Measurements from ENCODE around the gene SERPINA4.

Gene SERPINA4

GRCh38 chr14:94614802-94615201, 53.6 kb downstream of the SERPINA4 start:
- no peak for ATAC-seq
- TF ChIP-seq GLIS3 (CRISPR knock-in tag; IDR thresholded peaks at IDR 0.05): no peak
- no peak for TF ChIP-seq ARNTL (CRISPR knock-in tag; IDR thresholded peaks at IDR 0.05; ENCODE audit: borderline replicate concordance, low read depth)

DNA sequence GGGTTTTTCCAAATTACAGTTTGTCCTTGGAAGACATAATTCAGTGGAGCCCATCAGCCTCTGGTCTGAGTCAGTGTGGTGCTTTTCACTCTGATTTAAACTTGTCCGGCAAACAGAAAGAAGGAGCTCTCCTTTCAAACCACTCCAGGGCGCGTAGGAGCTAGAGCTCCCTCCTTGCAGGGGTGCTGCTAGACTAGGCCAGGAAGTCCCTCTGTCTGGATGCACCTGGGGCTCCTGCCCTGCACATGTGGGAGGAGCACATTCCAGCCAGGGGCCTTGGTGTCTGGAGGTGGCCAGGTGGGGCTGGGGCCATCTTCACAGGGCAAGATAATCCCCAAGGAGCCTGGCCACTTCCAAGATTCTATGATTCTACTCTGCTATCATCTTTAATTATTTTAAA, 54.0 kb downstream of the SERPINA4 start:
- ATAC-seq: no peak
- no peak for TF ChIP-seq CSDC2 (CRISPR knock-in tag; IDR thresholded peaks at IDR 0.05)

DNA sequence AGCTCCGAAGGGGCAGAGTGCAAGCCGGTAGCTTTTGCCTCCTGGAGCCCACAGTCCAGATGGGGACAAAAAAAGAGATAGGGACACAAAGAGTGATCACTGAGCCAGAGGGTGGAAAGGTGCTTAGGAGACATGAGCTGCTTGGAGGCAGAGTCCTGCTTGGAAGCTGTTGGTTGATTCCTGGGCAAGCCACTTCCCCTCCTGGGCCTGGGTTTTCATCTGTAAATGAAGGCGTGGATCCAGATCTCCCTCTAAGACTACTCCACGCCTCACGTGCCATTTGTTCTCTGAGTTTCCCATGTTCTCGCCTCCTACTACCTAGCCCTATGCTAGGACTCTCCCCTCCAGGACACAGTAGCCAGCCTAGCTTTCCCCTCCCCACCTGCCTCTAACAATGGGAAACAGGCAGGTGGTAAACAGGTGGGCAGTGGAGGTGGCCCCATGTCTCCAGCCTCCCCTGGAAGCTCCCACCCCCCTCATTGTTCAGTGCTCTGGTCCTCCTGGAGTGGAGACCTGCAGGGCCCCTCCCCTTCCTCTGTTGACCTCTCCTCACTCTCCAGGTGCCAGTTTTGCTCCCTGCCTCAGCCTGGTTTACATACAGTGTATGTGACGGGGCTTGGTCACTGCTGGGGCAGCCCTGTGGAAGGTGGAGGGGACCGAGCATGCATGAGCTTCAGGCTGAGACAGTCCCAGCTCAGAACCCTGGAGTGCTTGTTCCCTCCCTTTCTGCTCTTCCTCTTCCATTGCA, 54.8 kb downstream of the SERPINA4 start:
- ATAC-seq: no peak
- TF ChIP-seq SNAI2 (CRISPR knock-in tag; IDR thresholded peaks at IDR 0.05) (no peak), CSRNP3 (CRISPR knock-in tag; IDR thresholded peaks at IDR 0.05) (no peak), ZNF70 (CRISPR knock-in tag; IDR thresholded peaks at IDR 0.05) (no peak), TCF4 (CRISPR knock-in tag; IDR thresholded peaks at IDR 0.05; ENCODE audit: borderline replicate concordance) (no peak), POU6F1 (CRISPR knock-in tag; IDR thresholded peaks at IDR 0.05; ENCODE audit: borderline replicate concordance, low read depth) (no peak), ZFP30 (CRISPR knock-in tag; IDR thresholded peaks at IDR 0.05) (no peak), ISL1 (CRISPR knock-in tag; IDR thresholded peaks at IDR 0.05) (no peak), PPARA (CRISPR knock-in tag; IDR thresholded peaks at IDR 0.05; ENCODE audit: borderline replicate concordance) (no peak), ZNF8 (CRISPR knock-in tag; IDR thresholded peaks at IDR 0.05) (no peak), RARB (CRISPR knock-in tag; IDR thresholded peaks at IDR 0.05) (no peak), CSDC2 (CRISPR knock-in tag; IDR thresholded peaks at IDR 0.05) (no peak), ESRRG (CRISPR knock-in tag; IDR thresholded peaks at IDR 0.05) (no peak), ZFP3 (CRISPR knock-in tag; IDR thresholded peaks at IDR 0.05) (no peak), BACH2 (CRISPR knock-in tag; IDR thresholded peaks at IDR 0.05; ENCODE audit: borderline replicate concordance) (no peak)
- TF ChIP-seq, protein P1, sequence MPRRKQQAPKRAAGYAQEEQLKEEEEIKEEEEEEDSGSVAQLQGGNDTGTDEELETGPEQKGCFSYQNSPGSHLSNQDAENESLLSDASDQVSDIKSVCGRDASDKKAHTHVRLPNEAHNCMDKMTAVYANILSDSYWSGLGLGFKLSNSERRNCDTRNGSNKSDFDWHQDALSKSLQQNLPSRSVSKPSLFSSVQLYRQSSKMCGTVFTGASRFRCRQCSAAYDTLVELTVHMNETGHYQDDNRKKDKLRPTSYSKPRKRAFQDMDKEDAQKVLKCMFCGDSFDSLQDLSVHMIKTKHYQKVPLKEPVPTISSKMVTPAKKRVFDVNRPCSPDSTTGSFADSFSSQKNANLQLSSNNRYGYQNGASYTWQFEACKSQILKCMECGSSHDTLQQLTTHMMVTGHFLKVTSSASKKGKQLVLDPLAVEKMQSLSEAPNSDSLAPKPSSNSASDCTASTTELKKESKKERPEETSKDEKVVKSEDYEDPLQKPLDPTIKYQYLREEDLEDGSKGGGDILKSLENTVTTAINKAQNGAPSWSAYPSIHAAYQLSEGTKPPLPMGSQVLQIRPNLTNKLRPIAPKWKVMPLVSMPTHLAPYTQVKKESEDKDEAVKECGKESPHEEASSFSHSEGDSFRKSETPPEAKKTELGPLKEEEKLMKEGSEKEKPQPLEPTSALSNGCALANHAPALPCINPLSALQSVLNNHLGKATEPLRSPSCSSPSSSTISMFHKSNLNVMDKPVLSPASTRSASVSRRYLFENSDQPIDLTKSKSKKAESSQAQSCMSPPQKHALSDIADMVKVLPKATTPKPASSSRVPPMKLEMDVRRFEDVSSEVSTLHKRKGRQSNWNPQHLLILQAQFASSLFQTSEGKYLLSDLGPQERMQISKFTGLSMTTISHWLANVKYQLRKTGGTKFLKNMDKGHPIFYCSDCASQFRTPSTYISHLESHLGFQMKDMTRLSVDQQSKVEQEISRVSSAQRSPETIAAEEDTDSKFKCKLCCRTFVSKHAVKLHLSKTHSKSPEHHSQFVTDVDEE (CRISPR knock-in tag; IDR thresholded peaks at IDR 0.05): no peak

DNA sequence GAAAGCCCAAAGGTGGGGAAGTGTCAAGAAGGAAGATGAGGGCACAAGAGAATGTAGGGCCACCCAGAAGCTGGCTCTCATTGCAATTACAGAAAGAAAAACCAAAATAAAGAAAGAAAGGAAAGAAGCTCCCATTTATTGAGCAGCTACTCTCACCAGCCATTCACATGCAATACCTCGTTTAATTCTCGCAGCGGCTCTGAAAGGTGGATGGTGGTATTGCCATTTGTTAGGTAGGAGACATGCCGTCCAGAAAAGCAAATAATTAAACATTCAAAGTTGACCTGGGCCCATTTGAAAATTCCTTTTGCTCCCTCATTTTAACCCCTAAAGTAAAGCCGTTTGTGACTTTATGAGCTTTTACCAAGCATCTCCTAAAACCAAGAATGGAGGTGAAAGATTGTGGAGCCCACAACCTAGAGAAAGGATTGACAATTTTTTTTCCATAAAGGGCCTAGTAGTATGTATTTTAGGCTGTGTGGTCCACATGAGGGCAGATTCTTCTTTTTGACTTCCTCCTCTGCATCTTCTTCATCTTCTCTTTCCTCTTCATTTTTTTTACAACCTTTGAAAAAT, 56.2 kb downstream of the SERPINA4 start:
- ATAC-seq: no peak
- no peak for TF ChIP-seq ZNF70 (CRISPR knock-in tag; IDR thresholded peaks at IDR 0.05)
- TF ChIP-seq GLIS3 (CRISPR knock-in tag; IDR thresholded peaks at IDR 0.05): no peak
- no peak for TF ChIP-seq ESRRG (CRISPR knock-in tag; IDR thresholded peaks at IDR 0.05)
- TF ChIP-seq ARNTL (CRISPR knock-in tag; IDR thresholded peaks at IDR 0.05; ENCODE audit: borderline replicate concordance, low read depth): no peak
- TF ChIP-seq ZNF8 (CRISPR knock-in tag; IDR thresholded peaks at IDR 0.05): no peak
- TF ChIP-seq CSDC2 (CRISPR knock-in tag; IDR thresholded peaks at IDR 0.05): no peak
- no peak for TF ChIP-seq ZNF565 (CRISPR knock-in tag; conservative IDR thresholded peaks at IDR 0.05; ENCODE audit: low read depth)
- TF ChIP-seq, protein P1 (CRISPR knock-in tag; IDR thresholded peaks at IDR 0.05): no peak
- TF ChIP-seq TOX (CRISPR knock-in tag; IDR thresholded peaks at IDR 0.05; ENCODE audit: borderline replicate concordance): no peak
- TF ChIP-seq TCF4 (CRISPR knock-in tag; IDR thresholded peaks at IDR 0.05; ENCODE audit: borderline replicate concordance): no peak
- no peak for TF ChIP-seq ZC3H10 (CRISPR knock-in tag; IDR thresholded peaks at IDR 0.05)
- TF ChIP-seq ZFP3 (CRISPR knock-in tag; IDR thresholded peaks at IDR 0.05): no peak
- TF ChIP-seq SNAI2 (CRISPR knock-in tag; IDR thresholded peaks at IDR 0.05): no peak
- TF ChIP-seq, protein P2, sequence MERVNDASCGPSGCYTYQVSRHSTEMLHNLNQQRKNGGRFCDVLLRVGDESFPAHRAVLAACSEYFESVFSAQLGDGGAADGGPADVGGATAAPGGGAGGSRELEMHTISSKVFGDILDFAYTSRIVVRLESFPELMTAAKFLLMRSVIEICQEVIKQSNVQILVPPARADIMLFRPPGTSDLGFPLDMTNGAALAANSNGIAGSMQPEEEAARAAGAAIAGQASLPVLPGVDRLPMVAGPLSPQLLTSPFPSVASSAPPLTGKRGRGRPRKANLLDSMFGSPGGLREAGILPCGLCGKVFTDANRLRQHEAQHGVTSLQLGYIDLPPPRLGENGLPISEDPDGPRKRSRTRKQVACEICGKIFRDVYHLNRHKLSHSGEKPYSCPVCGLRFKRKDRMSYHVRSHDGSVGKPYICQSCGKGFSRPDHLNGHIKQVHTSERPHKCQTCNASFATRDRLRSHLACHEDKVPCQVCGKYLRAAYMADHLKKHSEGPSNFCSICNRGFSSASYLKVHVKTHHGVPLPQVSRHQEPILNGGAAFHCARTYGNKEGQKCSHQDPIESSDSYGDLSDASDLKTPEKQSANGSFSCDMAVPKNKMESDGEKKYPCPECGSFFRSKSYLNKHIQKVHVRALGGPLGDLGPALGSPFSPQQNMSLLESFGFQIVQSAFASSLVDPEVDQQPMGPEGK (CRISPR knock-in tag; IDR thresholded peaks at IDR 0.05; ENCODE audit: borderline replicate concordance): no peak
- no peak for TF ChIP-seq ISL1 (CRISPR knock-in tag; IDR thresholded peaks at IDR 0.05)
